Measurements from ENCODE around the gene CTDP1.

- TF ChIP-seq POLR2A (IDR thresholded peaks at IDR 0.05), result no peak
- no peak for TF ChIP-seq CTCF (IDR thresholded peaks at IDR 0.05)
Observed at GRCh38 chr18:79641722-79642497, 37.7 kb upstream of the CTDP1 start.

All from adrenal gland (tissue), 5 donors.